Activated gamma-delta T cell treated with Interleukin-2 at 50 U/mL for 16 hours (primary cell): ENCODE results near the gene UBAC2.

Experiments
- DNase-seq: peaks from one replicate; pipeline ENCODE4 v3.0.0-alpha.2; 2020

Gene UBAC2

GRCh38 chr13:99366075-99366987 is 165.7 kb downstream of the UBAC2 start:
- DNase-seq, result no peak

- DNase-seq, result no peak
These were observed 166.5 kb downstream of the UBAC2 start for GRCh38 chr13:99367106-99367616.

- no peak for DNase-seq
These were observed 167.2 kb downstream of the UBAC2 start for GRCh38 chr13:99367663-99368448.

GRCh38 chr13:99370481-99371275 is 170.0 kb downstream of the UBAC2 start:
- no peak for DNase-seq

GRCh38 chr13:99371956-99372355 is 171.3 kb downstream of the UBAC2 start:
- DNase-seq, result peak; percentile 53

DNA sequence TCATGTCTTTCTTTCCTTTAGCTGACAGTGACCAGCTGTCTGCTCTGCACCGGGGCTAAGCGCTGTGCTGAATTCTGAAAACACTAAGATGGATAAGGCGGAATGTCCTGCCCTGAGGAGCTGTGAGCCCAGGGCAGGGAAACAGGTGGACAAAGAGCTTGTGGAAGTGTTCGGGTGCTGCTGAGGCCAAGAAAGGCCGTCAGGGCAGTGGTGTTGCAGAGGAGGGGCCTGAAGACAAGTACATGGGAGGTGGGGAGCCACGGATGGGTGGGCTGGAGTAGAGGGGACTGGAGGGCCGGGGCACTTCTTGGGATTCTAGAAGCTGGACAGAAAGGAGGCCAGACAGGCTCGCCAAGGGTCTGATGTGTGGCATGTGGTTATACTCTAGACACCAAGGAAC is 172.8 kb downstream of the UBAC2 start:
- DNase-seq, result no peak

DNA sequence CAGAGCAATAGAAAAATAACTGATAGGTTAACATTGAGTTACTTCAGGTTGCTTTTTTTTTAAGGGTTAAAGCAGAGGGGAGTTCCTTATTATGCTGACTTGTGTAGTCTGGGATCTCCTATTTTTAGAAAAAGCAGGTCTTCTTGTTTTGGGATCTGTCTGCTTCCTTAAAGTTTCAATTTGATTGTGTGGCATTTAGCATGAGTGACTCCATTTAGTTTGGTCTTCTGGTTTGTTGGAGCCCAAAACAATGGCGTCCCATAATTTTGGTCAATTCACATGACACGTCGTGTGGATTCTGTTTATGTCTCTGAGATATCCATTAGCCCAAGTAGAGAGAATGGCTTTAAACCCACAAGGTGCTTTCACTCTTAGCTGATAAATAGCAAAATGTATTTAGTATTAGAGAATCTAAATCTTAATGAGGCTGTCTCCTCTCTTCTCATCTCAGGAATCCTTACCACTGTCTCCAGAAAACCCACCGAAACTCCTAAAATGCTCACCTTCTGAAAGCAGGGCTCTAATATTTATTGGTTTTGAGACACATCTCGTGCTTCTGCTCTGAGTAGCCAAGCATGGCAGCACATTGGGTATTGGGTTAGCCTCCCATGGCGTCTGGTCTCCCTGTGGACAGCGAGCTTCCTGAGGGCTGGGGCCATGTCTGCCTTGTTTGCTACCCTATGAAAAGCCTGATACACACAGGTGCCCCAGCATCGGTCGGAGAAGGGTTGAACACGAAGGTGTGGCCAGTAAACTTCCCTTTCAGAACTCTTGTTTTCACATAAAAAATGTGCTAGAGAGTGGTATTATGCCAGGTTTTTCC is 173.7 kb downstream of the UBAC2 start:
- no peak for DNase-seq

- DNase-seq, result peak; percentile 49
These were observed 174.5 kb downstream of the UBAC2 start for GRCh38 chr13:99374994-99375737.

- DNase-seq, result no peak
These were observed 175.1 kb downstream of the UBAC2 start for GRCh38 chr13:99375738-99376080.

DNA sequence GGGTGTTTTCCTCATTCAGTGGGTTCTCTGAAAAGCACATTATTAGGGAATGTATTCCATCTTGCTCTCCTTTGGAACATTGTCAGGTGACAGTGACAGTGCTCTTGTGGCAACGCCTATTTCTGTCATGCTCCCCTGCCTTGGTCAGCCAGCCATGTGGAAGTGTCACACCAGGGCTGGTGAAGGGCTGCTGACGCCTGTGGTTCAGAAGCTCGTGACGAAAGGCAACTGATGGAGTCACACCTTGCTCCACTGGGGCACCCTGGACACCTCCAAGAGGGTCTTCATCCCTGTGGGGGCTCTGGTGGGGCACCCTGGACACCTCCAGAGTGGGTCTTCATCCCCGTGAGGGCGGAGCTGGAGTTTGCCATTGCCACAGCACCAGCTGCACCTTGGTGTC is 175.5 kb downstream of the UBAC2 start:
- no peak for DNase-seq

GRCh38 chr13:99376924-99377323 is 176.3 kb downstream of the UBAC2 start:
- DNase-seq, result no peak

GRCh38 chr13:99377641-99378040 is 177.0 kb downstream of the UBAC2 start:
- no peak for DNase-seq

GRCh38 chr13:99378985-99379733 is 178.5 kb downstream of the UBAC2 start:
- no peak for DNase-seq

DNA sequence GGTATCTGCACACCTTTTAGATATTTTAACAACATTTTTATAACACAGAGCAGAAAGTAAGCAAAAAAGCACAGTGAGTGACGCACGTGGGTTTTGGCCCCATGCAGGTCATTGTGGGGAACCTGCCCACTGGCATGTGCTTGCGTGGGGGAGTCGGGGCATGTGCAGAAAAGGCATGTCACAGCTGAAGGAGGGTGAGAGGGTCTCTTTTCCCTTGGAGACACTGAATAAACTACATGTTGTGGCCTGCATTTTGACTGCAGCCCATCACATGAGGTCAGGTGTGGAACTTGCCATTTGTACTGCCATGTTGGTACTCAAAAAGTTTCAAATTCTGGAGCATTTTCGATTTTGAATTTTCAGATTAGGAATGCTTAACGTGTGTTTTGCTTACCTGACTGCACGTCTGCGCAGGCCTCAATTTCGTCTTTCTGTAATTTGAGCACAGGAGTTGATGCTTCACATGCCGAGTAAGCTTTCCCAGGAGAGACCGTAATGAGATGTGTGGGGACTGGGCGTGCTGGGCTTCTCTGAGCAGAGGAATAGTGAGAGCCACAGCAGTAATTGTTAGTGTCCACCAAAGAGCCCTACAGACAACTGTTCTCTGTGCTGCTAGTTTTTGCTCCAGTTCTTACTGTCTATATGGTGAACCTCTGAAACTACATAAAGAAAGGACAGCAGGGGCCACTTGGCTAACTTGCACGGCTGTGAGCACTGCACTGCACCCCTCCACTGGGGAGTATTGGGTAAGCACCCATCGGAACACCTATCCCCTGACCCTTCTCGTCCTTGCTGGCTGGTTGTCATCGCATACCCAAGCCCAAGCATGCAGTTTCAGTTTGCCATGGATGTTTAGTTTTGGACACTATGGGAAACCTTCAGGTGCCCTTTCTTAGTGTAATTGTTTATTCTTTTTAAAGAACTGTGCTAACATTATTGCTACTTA is 179.5 kb downstream of the UBAC2 start:
- no peak for DNase-seq

DNA sequence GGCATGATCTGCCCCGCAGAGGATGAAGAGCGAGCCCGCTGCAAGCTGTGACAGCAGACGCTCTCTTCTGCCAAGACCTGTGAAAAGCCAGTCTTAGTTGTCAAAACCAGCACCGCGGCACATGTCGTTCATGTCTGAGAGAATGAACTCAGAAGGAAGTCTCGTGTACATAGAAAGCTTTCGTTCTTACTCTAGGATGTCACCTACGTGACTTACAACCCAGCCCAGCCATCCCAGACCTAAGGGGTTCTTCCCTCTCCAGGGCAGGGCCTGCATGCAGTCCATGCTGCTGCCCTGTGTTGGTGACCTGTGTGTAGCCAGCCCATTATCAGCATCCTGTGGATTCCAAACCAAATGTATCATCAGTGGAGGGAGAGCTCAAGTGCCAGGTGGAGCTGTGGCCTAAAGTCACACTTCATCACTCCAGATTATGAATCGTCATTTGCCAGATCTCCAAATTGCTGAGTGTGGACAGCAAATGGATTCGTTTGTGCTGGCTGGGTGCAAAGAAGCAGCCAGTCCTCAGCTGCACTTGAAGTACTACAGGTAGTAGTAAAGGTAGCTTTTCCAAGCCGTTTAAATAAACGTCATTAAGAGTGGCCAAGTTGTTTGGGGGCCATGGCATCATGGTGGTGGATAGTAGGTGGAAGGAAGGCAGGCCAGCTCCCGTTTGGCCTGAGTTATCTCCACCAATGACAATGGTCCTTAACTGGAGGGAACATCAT is 180.4 kb downstream of the UBAC2 start:
- DNase-seq, result peak; percentile 56

- no peak for DNase-seq
These were observed 181.1 kb downstream of the UBAC2 start for GRCh38 chr13:99381766-99382165.

DNA sequence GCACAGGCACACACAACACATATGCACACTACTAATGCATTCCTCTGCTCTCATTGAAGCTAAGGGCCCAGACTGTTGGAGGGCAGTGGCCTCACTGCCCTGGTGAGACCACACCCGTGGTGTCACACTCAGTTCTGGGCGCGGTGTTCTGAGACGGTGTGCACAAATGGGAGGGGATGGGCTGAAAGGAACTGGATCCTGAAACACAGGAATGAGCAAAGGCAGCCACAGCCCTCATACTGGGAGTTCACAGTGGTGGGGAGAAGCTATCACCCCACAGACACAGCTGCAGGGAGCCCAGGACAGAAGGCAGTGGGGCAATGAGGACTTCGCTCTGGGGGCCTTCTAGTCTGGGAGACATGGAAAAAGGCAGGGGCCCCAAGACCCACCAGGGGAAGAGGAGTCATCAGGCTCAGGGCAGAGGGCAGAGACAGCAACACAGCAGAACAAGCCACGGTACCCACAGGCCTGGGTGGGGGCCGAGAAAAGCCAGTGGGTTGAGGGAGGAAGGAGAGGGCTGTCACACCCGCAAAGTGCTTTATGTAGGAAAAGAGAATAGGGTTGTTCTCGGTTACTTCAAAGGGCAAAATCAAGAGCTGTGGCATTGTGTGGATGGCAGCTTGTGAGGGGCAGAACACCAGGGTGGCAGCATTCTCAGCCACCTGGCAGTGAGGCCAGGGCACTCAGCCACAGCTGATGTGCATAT is 181.9 kb downstream of the UBAC2 start:
- peak; percentile 50 for DNase-seq

DNA sequence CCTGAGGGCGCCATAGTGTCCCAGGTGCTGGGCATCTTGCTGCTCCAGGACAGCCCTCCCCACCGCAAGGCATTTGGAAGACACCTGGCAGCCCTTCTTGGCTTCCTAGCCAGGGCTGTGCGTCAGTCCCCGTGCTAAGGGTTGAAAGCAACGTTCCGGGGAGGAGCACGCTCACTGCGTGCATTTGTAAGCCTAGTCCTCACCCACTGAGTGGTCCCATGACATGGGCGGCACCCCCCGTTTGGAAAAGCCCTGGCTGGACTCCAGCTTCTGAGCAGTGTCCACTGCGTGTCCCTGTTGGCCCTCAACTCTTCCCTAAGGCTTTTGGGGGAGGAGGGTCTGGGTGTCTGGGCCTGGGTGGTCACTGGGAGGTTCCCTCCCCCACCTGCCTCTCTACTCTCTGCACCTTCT is 182.9 kb downstream of the UBAC2 start:
- no peak for DNase-seq
